Gastroesophageal sphincter (tissue), 3 donors: ENCODE data around the gene RXRA.

Experiments
- CTCF ChIP-seq, 4 experiments: fragments of 200-600 bp in 2 of 4; fragments of 450-650 bp in 2 of 4; sonication (generic) in 1 of 4; IDR thresholded peaks; one replicate each; pipeline ENCODE4 v1.5.1; 2017 to 2019; ENCODE audit warnings: antibody characterized with exemption in 4 of 4, mild to moderate bottlenecking in 2 of 4, moderate library complexity in 2 of 4
- EP300 ChIP-seq: sonication (generic); formaldehyde crosslinking; IDR thresholded peaks from one replicate; pipeline ENCODE4 v1.6.1; 2017; ENCODE audit warnings: antibody characterized with exemption, mild to moderate bottlenecking
- POLR2A ChIP-seq, 2 donors: fragments of 450-650 bp; IDR thresholded peaks; one replicate each; pipeline ENCODE4 v1.6.1; 2017; ENCODE audit warnings: antibody characterized with exemption in 2 of 2, mild to moderate bottlenecking in 2 of 2, moderate library complexity in 1 of 2
- POLR2AphosphoS5 ChIP-seq: sonication (generic); formaldehyde crosslinking; IDR thresholded peaks from one replicate; pipeline ENCODE4 v1.6.1; 2017; ENCODE audit warnings: antibody characterized with exemption

DNA sequence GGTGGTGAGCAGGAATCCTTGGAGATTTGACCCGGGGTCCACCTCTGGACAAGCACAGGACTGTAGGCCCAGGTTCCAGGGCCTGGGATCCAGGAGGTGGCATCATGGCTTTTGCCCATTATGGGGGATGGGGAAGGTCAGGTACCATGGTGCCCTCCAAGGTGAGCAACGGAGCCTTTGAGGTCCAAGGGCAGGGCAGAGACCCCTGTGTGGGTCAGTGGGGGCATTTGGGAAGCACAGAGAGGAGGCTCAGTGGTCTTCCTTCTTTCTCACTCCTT, 117.7 kb downstream of the RXRA start:
- TF ChIP-seq CTCF (IDR thresholded peaks at IDR 0.05) (no peak), EP300 (no peak), POLR2A (IDR thresholded peaks at IDR 0.05) (no peak), POLR2AphosphoS5 (no peak)
